ENCODE measurements around the gene PRAMEF13. TPM values are rescaled to one million over a fixed set of nuclear protein-coding genes. Genes with fewer than 3 reads are reported as not detected.
"Not testable (repeated sequence)": the region's sequence is repeated elsewhere in the genome, so short reads cannot be mapped to it uniquely, and the experiment has no call there.

The PRAMEF13 gene
- total RNA-seq, 4 donors from 2014 or later = not detected

DNA sequence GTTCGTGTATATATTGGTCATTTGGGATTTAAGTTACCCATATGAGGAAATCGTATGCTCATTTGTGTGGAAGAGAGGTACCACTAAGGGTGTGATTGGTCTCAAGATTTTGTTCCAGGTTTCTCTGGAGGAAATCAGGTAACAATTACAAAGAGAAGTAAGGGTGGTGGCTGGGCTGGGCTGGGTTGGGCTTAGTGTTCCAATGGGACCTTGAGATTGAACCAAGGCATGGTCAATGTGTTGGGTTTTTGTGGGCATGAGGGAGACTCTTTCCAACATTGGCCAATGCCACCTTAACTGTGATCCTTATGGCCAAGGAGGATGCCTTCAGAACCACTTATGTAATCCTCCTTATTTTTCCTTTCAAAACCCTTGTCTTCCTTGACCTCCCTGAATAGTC is 29.4 kb upstream of the PRAMEF13 start:
- H3K4me3 ChIP-seq; DNase-seq; H3K27me3 ChIP-seq; H3K9me3 ChIP-seq; H3K27ac ChIP-seq; H3K4me1 ChIP-seq; intact Hi-C loops (cut with DNase I; ENCODE audit: low total_unique reads); H3K36me3 ChIP-seq: not testable (repeated sequence)
- 66 to 80% methylated on average over 2 of the region's 2 CpGs for WGBS, 2 donors (ENCODE audit: low coverage in 1 of 2)
- in situ Hi-C loops (cut with MboI; ENCODE audit: low pct_ligation_motif_present in 1 of 4, low pct_unique_long_range_greater_than_20kb in 1 of 4, low sequenced_read_pairs in 3 of 4) = loop anchor here in 1 of 4 donors (25.0 kb wide), 1 partner anchor 968 kb away; no protein-coding TSS in a partner anchor

DNA sequence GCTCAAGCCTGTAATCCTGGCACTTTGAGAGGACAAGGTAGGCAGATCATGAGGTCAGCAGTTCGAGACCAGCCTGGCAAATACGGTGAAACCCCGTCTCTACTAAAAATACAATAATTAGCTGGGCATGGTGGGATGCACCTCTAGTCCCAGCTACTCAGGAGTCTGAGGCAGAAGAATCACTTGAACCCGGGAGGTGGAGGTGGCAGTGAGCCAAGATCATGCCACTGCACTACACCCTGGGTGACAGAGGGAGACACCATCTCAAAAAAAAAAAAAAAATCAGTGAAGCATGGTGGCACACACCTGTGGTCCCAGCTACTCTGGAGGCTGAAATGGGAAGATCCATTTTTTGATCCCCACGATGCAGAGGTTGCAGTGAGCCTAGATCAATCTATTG is 28.9 kb upstream of the PRAMEF13 start:
- DNase-seq; H3K9me3 ChIP-seq; H3K36me3 ChIP-seq; H3K4me1 ChIP-seq; H3K27ac ChIP-seq; H3K27me3 ChIP-seq; intact Hi-C loops (cut with DNase I; ENCODE audit: low total_unique reads); H3K4me3 ChIP-seq: not testable (repeated sequence)
- 79 to 100% methylated on average over 1 to 5 of the region's 5 CpGs for WGBS, 2 donors (ENCODE audit: low coverage in 1 of 2)
- in situ Hi-C loops (cut with MboI; ENCODE audit: low pct_ligation_motif_present in 1 of 4, low pct_unique_long_range_greater_than_20kb in 1 of 4, low sequenced_read_pairs in 3 of 4) = loop anchor here in 1 of 4 donors (25.0 kb wide), 1 partner anchor 968 kb away; no protein-coding TSS in a partner anchor

- no peaks in the 10 kb centered on the region for H3K4me1 ChIP-seq
- in situ Hi-C loops (cut with MboI; ENCODE audit: low pct_ligation_motif_present in 1 of 4, low pct_unique_long_range_greater_than_20kb in 1 of 4, low sequenced_read_pairs in 3 of 4) (loop anchor here in 1 of 4 donors (25.0 kb wide), 1 partner anchor 966 kb away; no protein-coding TSS in a partner anchor), intact Hi-C loops (cut with DNase I; ENCODE audit: low total_unique reads) (no loop called here)
- no peaks in the 10 kb centered on the region for H3K9me3 ChIP-seq
- peaks cover 5% of the 10 kb centered on the region for H3K27me3 ChIP-seq
- peak; percentile 31 for DNase-seq
- WGBS, 2 donors (ENCODE audit: low coverage in 1 of 2) = 73% methylated on average over 7 of the region's 7 CpGs; no CpG with 5 or more reads in 1 of the 2 donors
- no peaks in the 10 kb centered on the region for H3K36me3 ChIP-seq
- TF ChIP-seq POLR2AphosphoS5 (IDR thresholded peaks at IDR 0.05) = no peak
- peak in 3 of 5 experiments; percentile 7 to 41 (median 22) for TF ChIP-seq CTCF (IDR thresholded peaks at IDR 0.05)
- no peak overlapping the region for H3K4me3 ChIP-seq
- H3K27ac ChIP-seq = no peak overlapping the region
These were observed 27.2 kb upstream of the PRAMEF13 start for GRCh38 chr1:13228343-13228781.

DNA sequence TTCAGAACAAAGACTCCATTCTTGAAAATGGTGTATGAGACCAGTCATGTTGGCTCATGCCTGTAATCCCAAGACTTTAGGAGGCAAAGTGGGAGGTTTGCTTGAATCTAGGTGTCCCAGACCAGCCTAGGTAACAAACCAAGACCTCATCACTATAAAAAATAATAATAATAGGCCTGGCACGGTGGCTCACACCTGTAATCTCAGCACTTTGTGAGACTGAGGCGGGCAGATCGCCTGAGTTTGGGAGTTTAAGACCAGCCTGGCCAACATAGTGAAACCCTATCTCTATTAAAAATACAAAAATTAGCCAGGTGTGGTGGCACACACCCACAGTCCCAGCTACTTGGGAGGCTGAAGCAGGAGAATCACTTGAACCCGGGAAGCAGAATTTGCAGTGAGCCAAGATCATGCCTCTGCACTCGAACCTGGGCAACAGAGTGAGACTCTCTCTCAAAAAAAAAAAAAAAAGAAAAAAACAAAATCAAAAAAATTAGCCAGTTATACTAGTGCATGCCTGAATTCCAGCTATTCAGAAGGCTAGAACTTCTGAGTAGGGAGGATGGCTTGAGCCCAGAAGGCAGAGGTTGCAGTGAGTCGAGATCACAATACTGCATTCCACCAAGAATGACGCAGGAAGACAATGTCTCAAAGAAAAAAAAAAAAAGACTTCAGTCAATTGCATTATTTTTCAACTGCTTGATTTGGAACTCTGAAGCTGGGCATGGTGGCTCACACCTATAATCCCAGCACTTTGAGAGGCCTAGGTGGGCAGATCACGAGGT is 26.3 kb upstream of the PRAMEF13 start:
- WGBS, 2 donors (ENCODE audit: low coverage in 1 of 2) = 81 to 88% methylated on average over 8 of the region's 8 CpGs
- H3K27me3 ChIP-seq; H3K36me3 ChIP-seq; DNase-seq; H3K9me3 ChIP-seq; H3K27ac ChIP-seq; intact Hi-C loops (cut with DNase I; ENCODE audit: low total_unique reads); H3K4me3 ChIP-seq; H3K4me1 ChIP-seq: not testable (repeated sequence)
- in situ Hi-C loops (cut with MboI; ENCODE audit: low pct_ligation_motif_present in 1 of 4, low pct_unique_long_range_greater_than_20kb in 1 of 4, low sequenced_read_pairs in 3 of 4) = loop anchor here in 1 of 4 donors (25.0 kb wide), 1 partner anchor 965 kb away; no protein-coding TSS in a partner anchor

GRCh38 chr1:13225675-13226204 is 24.5 kb upstream of the PRAMEF13 start, which contains the start of gene PRAMEF18:
Gene PRAMEF18 (minus strand): TSS chr1:13226154. CDS start chr1:13226106, 48 bp downstream.
- H3K4me3 ChIP-seq; H3K9me3 ChIP-seq; intact Hi-C loops (cut with DNase I; ENCODE audit: low total_unique reads); H3K36me3 ChIP-seq; H3K27ac ChIP-seq; H3K27me3 ChIP-seq; H3K4me1 ChIP-seq; DNase-seq: not testable (repeated sequence)
- in situ Hi-C loops (cut with MboI; ENCODE audit: low pct_ligation_motif_present in 1 of 4, low pct_unique_long_range_greater_than_20kb in 1 of 4, low sequenced_read_pairs in 3 of 4) = loop anchor here in 1 of 4 donors (25.0 kb wide), 1 partner anchor 963 kb away; no protein-coding TSS in a partner anchor
- WGBS, 2 donors (ENCODE audit: low coverage in 1 of 2) = 68% methylated on average over 8 of the region's 9 CpGs; no CpG with 5 or more reads in 1 of the 2 donors

GRCh38 chr1:13224480-13225060 is 23.4 kb upstream of the PRAMEF13 start:
- in situ Hi-C loops (cut with MboI; ENCODE audit: low pct_ligation_motif_present in 1 of 4, low pct_unique_long_range_greater_than_20kb in 1 of 4, low sequenced_read_pairs in 3 of 4) = loop anchor here in 1 of 4 donors (25.0 kb wide), 1 partner anchor 962 kb away; no protein-coding TSS in a partner anchor
- H3K4me1 ChIP-seq = no peaks in the 10 kb centered on the region
- no peak overlapping the region for H3K27ac ChIP-seq
- H3K36me3 ChIP-seq = no peaks in the 10 kb centered on the region
- no peaks in the 10 kb centered on the region for H3K9me3 ChIP-seq
- H3K27me3 ChIP-seq = peaks cover 5% of the 10 kb centered on the region
- H3K4me3 ChIP-seq = no peak overlapping the region
- TF ChIP-seq CTCF (IDR thresholded peaks at IDR 0.05) (no peak), POLR2A (IDR thresholded peaks at IDR 0.05) (no peak), EP300 (IDR thresholded peaks at IDR 0.05; ENCODE audit: low read depth) (no peak), POLR2AphosphoS5 (IDR thresholded peaks at IDR 0.05) (no peak)
- WGBS, 2 donors (ENCODE audit: low coverage in 1 of 2) = 77 to 82% methylated on average over 4 to 5 of the region's 5 CpGs
- no peak for DNase-seq
- intact Hi-C loops (cut with DNase I; ENCODE audit: low total_unique reads) = no loop called here

- H3K27me3 ChIP-seq; in situ Hi-C loops (cut with MboI; ENCODE audit: low pct_ligation_motif_present in 1 of 4, low pct_unique_long_range_greater_than_20kb in 1 of 4, low sequenced_read_pairs in 3 of 4); H3K27ac ChIP-seq; H3K9me3 ChIP-seq; DNase-seq; H3K36me3 ChIP-seq; H3K4me1 ChIP-seq; intact Hi-C loops (cut with DNase I; ENCODE audit: low total_unique reads); H3K4me3 ChIP-seq: not testable (repeated sequence)
- no CpG with 5 or more reads among the region's 4 CpGs for WGBS, 2 donors (ENCODE audit: low coverage in 1 of 2)
These were observed 21.6 kb upstream of the PRAMEF13 start for GRCh38 chr1:13222788-13223187.

- no CpG with 5 or more reads among the region's 3 CpGs for WGBS, 2 donors (ENCODE audit: low coverage in 1 of 2)
- H3K36me3 ChIP-seq; H3K9me3 ChIP-seq; H3K4me1 ChIP-seq; H3K27ac ChIP-seq; in situ Hi-C loops (cut with MboI; ENCODE audit: low pct_ligation_motif_present in 1 of 4, low pct_unique_long_range_greater_than_20kb in 1 of 4, low sequenced_read_pairs in 3 of 4); H3K27me3 ChIP-seq; DNase-seq; H3K4me3 ChIP-seq; intact Hi-C loops (cut with DNase I; ENCODE audit: low total_unique reads): not testable (repeated sequence)
These were observed 18.0 kb upstream of the PRAMEF13 start for GRCh38 chr1:13219203-13219602.
